Neural cell (in vitro differentiated cells): ENCODE measurements around the gene INAFM1. TPM values are rescaled to one million over a fixed set of nuclear protein-coding genes. Genes with fewer than 3 reads are reported as not detected.

ENCODE experiments used
- H2AFZ ChIP-seq: fragments of 200-600, 300-800 bp; sonication (generic), shearing (Covaris generic); 2 replicates; pipeline ENCODE4 v1.6.0; 2014; ENCODE audit warnings: low read depth, mild to moderate bottlenecking, antibody characterized with exemption, low read length, moderate library complexity
- H3F3A ChIP-seq: fragments of 200-600 bp; shearing (Covaris generic); 2 replicates; pipeline ENCODE4 v1.6.1; 2016; ENCODE audit warnings: mild to moderate bottlenecking, moderate library complexity, mixed read lengths, antibody characterized with exemption, low read length; ENCODE audit not compliant: insufficient read depth, poor library complexity, severe bottlenecking
- H3K27ac ChIP-seq: fragments of 200-600, 300-800 bp; sonication (generic), shearing (Covaris generic); 2 replicates; pipeline ENCODE4 v1.5.1; 2014; ENCODE audit warnings: mild to moderate bottlenecking, low read length, moderate library complexity
- H3K27me3 ChIP-seq: fragments of 300-800, 200-600 bp; sonication (generic), shearing (Covaris generic); 2 replicates; pipeline ENCODE4 v1.6.0; 2014; ENCODE audit warnings: mild to moderate bottlenecking, low read depth, low read length, moderate library complexity; ENCODE audit not compliant: insufficient read depth
- H3K36me3 ChIP-seq: fragments of 300-800, 200-600 bp; sonication (generic), shearing (Covaris generic); 2 replicates; pipeline ENCODE4 v1.5.1; 2014; ENCODE audit warnings: mild to moderate bottlenecking, antibody characterized with exemption, low read length, moderate library complexity; ENCODE audit not compliant: insufficient read depth
- H3K4me2 ChIP-seq: fragments of 300-800, 200-600 bp; sonication (generic), shearing (Covaris generic); 2 replicates; pipeline ENCODE4 v1.6.0; 2014; ENCODE audit warnings: mild to moderate bottlenecking, low read length
- H3K4me3 ChIP-seq: fragments of 300-800, 200-600 bp; sonication (generic), shearing (Covaris generic); 2 replicates; pipeline ENCODE4 v1.5.1; 2014; ENCODE audit warnings: mild to moderate bottlenecking, low read length, moderate library complexity
- H3K79me2 ChIP-seq: fragments of 200-600 bp; shearing (Covaris generic); replicated peaks from 2 replicates; pipeline ENCODE4 v1.6.0; 2014; ENCODE audit warnings: mild to moderate bottlenecking, low read length, moderate library complexity; ENCODE audit not compliant: insufficient read depth
- H3K9ac ChIP-seq: fragments of 300-800, 200-600 bp; sonication (generic), shearing (Covaris generic); 2 replicates; pipeline ENCODE4 v1.6.1; 2016; ENCODE audit warnings: mild to moderate bottlenecking, low read length, mixed read lengths
- H3K9me2 ChIP-seq: fragments of 200-600 bp; shearing (Covaris generic); 2 replicates; pipeline ENCODE4 v1.6.1; 2016; ENCODE audit warnings: mild to moderate bottlenecking, low read length, mixed read lengths; ENCODE audit not compliant: insufficient read depth
- H3K9me3 ChIP-seq: fragments of 200-600, 300-800 bp; sonication (generic), shearing (Covaris generic); 2 replicates; pipeline ENCODE4 v1.6.1; 2016; ENCODE audit warnings: mild to moderate bottlenecking, mixed run types, low read length, moderate library complexity, mixed read lengths
- H4K20me1 ChIP-seq: fragments of 200-600 bp; shearing (Covaris generic); 2 replicates; pipeline ENCODE4 v1.6.1; 2016; ENCODE audit warnings: mild to moderate bottlenecking, mixed run types; ENCODE audit not compliant: insufficient read depth
- EP300 ChIP-seq: fragments of 450-650 bp; conservative IDR thresholded peaks from 2 replicates; pipeline ENCODE4 v1.6.1; 2014; ENCODE audit warnings: antibody characterized with exemption, mild to moderate bottlenecking, moderate library complexity; ENCODE audit not compliant: poor library complexity, severe bottlenecking
- EZH2 ChIP-seq: fragments of 200-600, 300-800 bp; shearing (Covaris generic), sonication (generic); IDR thresholded peaks from 2 replicates; pipeline ENCODE4 v1.6.1; 2014; ENCODE audit warnings: antibody characterized with exemption, low read length, borderline replicate concordance, mild to moderate bottlenecking; ENCODE audit not compliant: insufficient read depth, poor library complexity, severe bottlenecking
- MXI1 ChIP-seq: fragments of 450-650 bp; conservative IDR thresholded peaks from 2 replicates; pipeline ENCODE4 v1.6.1; 2014; ENCODE audit warnings: antibody characterized with exemption, mild to moderate bottlenecking; ENCODE audit not compliant: poor library complexity, severe bottlenecking
- POLR2AphosphoS5 ChIP-seq: IDR thresholded peaks from 2 replicates; pipeline ENCODE4 v1.6.1; 2012
- RAD21 ChIP-seq: fragments of 450-650 bp; conservative IDR thresholded peaks from 2 replicates; pipeline ENCODE4 v1.6.1; 2014; ENCODE audit warnings: antibody characterized with exemption, mild to moderate bottlenecking, moderate library complexity
- SMC3 ChIP-seq: fragments of 450-650 bp; conservative IDR thresholded peaks from 2 replicates; pipeline ENCODE4 v1.6.1; 2014; ENCODE audit warnings: antibody characterized with exemption, mild to moderate bottlenecking, moderate library complexity; ENCODE audit not compliant: poor library complexity
- TAF1 ChIP-seq: IDR thresholded peaks from 2 replicates; pipeline ENCODE4 v1.6.1; 2012; ENCODE audit warnings: low read depth
- polyA plus RNA-seq: library from polyadenylated mRNA; depleted of rRNA; stranded (reverse); fragments of >200 nt; gene quantifications from 2 replicates; pipeline ENCODE4 v1.2.3, GENCODE V29; 2014
- TF ChIP-seq, protein P1 (sequence below): fragments of 450-650 bp; IDR thresholded peaks from 2 replicates; pipeline ENCODE4 v1.5.1; 2014; ENCODE audit warnings: antibody characterized with exemption, mild to moderate bottlenecking, moderate library complexity; ENCODE audit not compliant: poor library complexity, severe bottlenecking
- TF ChIP-seq, protein P2 (sequence below): IDR thresholded peaks from 2 replicates; pipeline ENCODE4 v1.6.1; 2012; ENCODE audit warnings: borderline replicate concordance

Gene INAFM1
- polyA plus RNA-seq, 1 donor from 2014 or later: 11.5 TPM

DNA sequence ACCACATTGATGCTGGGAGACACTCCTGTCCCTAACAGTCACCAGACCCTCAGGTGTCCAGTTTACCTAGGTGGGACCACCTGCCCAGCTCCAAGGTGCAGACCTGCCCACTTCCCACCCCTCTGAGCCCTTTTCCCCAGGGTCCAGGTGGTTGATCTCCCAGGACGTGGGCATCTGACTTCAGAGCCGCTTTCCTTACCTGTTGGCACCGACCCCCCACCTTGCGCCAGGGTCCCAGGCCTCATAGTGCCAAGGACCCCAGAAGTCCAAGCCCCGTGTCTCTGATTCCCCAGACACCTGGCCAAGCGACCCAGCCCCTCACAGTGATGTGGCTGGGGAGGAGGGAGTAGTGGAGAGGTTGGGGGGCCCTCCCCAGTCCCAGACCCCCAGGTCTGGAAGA, 34.1 kb upstream of the INAFM1 start:
- H4K20me1 ChIP-seq: no peaks in the 10 kb centered on the region
- peak overlapping the region; percentile 63 for H3K27ac ChIP-seq
- no peaks in the 10 kb centered on the region for H3K9me2 ChIP-seq
- H3K36me3 ChIP-seq: no peaks in the 10 kb centered on the region
- H3K9me3 ChIP-seq: no peaks in the 10 kb centered on the region
- no peak overlapping the region for H2AFZ ChIP-seq
- H3K79me2 ChIP-seq: no peaks in the 10 kb centered on the region
- no peaks in the 10 kb centered on the region for H3F3A ChIP-seq
- H3K9ac ChIP-seq: peak overlapping the region; percentile 68
- peak overlapping the region; percentile 35 for H3K4me2 ChIP-seq
- H3K4me3 ChIP-seq: peak overlapping the region; percentile 64
- H3K27me3 ChIP-seq: no peaks in the 10 kb centered on the region
- TF ChIP-seq POLR2AphosphoS5: no peak
- TF ChIP-seq TAF1: no peak
- TF ChIP-seq EP300: no peak
- no peak for TF ChIP-seq RAD21
- TF ChIP-seq MXI1: no peak
- TF ChIP-seq SMC3: no peak
- TF ChIP-seq, protein P1, sequence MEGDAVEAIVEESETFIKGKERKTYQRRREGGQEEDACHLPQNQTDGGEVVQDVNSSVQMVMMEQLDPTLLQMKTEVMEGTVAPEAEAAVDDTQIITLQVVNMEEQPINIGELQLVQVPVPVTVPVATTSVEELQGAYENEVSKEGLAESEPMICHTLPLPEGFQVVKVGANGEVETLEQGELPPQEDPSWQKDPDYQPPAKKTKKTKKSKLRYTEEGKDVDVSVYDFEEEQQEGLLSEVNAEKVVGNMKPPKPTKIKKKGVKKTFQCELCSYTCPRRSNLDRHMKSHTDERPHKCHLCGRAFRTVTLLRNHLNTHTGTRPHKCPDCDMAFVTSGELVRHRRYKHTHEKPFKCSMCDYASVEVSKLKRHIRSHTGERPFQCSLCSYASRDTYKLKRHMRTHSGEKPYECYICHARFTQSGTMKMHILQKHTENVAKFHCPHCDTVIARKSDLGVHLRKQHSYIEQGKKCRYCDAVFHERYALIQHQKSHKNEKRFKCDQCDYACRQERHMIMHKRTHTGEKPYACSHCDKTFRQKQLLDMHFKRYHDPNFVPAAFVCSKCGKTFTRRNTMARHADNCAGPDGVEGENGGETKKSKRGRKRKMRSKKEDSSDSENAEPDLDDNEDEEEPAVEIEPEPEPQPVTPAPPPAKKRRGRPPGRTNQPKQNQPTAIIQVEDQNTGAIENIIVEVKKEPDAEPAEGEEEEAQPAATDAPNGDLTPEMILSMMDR: no peak
- no peak for TF ChIP-seq EZH2
- TF ChIP-seq, protein P2, sequence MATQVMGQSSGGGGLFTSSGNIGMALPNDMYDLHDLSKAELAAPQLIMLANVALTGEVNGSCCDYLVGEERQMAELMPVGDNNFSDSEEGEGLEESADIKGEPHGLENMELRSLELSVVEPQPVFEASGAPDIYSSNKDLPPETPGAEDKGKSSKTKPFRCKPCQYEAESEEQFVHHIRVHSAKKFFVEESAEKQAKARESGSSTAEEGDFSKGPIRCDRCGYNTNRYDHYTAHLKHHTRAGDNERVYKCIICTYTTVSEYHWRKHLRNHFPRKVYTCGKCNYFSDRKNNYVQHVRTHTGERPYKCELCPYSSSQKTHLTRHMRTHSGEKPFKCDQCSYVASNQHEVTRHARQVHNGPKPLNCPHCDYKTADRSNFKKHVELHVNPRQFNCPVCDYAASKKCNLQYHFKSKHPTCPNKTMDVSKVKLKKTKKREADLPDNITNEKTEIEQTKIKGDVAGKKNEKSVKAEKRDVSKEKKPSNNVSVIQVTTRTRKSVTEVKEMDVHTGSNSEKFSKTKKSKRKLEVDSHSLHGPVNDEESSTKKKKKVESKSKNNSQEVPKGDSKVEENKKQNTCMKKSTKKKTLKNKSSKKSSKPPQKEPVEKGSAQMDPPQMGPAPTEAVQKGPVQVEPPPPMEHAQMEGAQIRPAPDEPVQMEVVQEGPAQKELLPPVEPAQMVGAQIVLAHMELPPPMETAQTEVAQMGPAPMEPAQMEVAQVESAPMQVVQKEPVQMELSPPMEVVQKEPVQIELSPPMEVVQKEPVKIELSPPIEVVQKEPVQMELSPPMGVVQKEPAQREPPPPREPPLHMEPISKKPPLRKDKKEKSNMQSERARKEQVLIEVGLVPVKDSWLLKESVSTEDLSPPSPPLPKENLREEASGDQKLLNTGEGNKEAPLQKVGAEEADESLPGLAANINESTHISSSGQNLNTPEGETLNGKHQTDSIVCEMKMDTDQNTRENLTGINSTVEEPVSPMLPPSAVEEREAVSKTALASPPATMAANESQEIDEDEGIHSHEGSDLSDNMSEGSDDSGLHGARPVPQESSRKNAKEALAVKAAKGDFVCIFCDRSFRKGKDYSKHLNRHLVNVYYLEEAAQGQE: no peak

DNA sequence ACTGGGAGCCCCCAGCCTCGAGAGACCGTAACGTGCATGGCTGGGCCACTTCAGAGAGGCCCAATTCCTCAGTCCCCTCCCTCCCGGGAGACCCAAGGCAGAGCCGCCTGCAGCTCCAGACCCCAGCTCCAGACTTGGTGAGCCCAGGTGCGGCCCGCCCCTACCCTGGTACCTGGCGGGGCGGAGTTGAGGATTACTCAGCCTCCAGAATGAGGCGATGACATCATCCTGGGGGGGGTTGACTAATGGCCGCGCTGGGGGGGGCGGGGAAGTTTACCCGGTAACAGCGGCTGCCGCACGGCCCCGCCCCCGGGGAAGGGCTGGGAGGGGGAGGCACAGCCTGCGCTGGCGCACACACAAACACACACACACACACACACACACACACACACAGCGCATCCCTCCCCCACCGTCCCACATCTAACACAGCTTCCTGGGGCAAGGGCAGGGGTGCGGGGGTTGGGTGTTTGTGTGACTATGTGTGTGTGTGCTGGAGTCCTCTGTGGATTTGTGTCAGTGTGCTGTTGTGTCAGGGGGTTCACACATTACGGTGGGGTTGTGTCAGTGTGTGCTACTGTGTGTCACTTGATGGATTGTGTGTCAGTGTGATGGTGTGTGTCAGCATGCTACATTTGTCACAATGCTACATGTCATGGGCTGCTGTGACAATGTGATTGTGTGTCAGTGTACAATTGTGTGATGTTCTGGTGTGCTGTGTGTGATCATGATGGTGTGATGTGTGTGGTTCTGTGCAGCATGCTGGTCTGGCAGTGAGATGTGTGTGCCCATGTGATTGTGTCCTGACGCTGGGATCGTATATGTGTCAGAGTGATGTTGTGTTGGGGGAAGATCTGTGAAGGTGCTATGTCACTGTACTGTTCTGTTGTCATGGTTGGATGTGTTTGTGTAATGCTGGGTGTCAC, 33.4 kb upstream of the INAFM1 start:
- Histone ChIP-seq H3K9me2 (no peaks in the 10 kb centered on the region), H2AFZ (no peak overlapping the region), H4K20me1 (no peaks in the 10 kb centered on the region), H3K9me3 (no peaks in the 10 kb centered on the region), H3K4me3 (peak overlapping the region; percentile 64), H3F3A (no peaks in the 10 kb centered on the region), H3K9ac (peak overlapping the region; percentile 68), H3K36me3 (no peaks in the 10 kb centered on the region), H3K4me2 (peak overlapping the region; percentile 35), H3K27me3 (no peaks in the 10 kb centered on the region), H3K27ac (peak overlapping the region; percentile 63), H3K79me2 (no peaks in the 10 kb centered on the region)
- TF ChIP-seq, protein P2: no peak
- peak; percentile 61 for TF ChIP-seq POLR2AphosphoS5
- no peak for TF ChIP-seq EP300
